GM19468 (cell line): ENCODE results near the gene SBF2.

Experiments
- ATAC-seq: cut with Tn5 transposase; IDR thresholded peaks from one replicate; pipeline ENCODE4 v1.9.1; 2021; ENCODE audit warnings: mild to moderate bottlenecking, moderate library complexity, moderate number of reproducible peaks; ENCODE audit not compliant: unreplicated experiment; ENCODE audit errors: extremely low read depth

SBF2 gene

DNA sequence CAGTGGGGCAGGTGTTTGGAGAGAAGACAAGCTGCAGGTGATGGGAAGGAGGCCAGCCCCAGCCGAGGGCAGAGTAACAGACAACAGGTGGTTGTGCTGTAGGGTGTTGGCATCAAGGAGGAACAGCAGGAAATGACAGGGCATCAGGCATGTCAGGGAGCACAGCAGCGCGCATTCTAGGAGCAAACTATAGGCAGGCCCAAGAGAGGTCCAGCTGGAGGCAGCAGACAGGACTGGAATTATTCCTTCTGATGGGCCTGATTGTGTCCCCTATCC is 24.4 kb upstream of the SBF2 start:
- ATAC-seq, result no peak

DNA sequence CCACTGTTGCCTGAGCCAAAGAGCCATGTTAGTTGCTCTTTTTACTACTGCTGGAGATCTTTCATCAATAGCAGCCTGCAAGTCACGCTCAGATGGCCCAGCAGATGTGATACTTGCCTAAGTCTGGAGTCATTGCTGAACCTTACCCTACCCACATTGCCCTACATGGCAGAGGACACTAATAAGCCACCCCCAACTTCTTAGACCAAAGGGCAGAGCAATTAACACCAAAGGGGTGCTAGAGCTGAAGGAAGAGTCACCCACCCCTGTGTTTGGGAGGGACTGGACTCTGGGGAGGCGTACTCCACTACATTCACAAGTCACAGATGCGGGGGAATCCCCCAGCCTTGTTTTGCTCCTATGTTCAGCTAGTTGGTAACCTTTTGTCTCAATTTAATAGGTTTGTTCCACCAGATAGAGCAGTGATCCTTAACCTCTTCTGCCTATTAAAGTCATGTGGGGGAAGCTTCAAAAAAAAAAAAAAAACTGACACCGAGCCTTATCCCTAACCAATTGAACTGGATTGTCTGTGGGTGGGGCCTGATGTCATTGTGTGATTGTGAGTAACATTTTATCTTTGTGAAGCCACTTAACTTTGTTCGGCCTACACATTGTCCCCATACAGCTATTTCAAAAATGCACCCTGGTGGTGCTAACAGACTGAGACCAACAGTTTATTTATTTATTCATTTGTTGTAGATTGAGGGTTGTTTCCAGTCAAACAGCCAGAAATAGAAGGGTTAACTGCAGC is 23.9 kb upstream of the SBF2 start:
- no peak for ATAC-seq

DNA sequence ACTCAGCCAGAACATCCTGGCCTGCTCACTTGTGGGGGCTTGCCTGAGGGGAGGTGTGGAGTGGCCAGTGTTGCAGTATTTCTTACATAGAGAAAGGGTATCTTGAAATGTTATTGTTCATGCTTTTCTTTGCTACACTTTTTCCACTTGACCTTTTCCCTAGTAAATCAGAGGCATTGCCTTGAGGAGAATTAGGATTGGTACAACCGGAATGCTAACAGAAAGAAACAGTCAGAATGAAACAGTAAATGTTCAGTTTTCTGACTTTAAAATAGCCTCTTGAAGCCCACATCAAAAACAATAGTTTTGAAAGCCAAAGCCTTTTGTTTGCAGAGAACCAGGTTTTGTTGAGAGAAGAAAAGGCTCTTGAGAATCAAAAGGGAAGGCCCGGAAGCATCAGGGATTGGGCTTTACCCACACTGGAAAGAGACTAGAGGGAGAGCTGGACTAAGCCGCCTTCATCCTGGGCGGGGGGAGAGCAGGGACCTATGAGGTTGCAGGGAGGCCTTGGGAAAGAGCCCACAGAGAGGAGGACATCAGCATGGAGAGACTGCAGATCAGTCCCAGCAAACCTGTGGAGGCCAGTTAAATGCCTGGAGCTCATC is 23.2 kb upstream of the SBF2 start:
- no peak for ATAC-seq

DNA sequence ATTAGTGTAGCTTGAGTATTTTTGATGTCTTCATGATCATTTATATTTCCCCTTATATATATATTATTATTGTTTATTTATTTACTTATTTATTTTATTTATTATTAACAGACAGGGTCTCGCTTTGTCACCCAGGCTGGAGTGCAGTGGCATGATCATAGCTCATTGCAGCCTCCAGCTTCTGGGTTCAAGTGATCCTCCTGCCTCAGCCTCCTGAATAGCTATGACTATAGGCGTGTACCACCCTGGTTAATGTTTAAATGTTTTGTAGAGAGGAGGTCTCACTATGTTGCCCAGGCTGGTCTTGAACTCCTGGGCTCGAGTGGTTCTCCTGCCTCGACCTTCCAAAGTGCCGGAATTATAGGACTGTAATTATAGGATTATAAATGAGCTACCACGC is 21.1 kb upstream of the SBF2 start:
- ATAC-seq, result no peak

DNA sequence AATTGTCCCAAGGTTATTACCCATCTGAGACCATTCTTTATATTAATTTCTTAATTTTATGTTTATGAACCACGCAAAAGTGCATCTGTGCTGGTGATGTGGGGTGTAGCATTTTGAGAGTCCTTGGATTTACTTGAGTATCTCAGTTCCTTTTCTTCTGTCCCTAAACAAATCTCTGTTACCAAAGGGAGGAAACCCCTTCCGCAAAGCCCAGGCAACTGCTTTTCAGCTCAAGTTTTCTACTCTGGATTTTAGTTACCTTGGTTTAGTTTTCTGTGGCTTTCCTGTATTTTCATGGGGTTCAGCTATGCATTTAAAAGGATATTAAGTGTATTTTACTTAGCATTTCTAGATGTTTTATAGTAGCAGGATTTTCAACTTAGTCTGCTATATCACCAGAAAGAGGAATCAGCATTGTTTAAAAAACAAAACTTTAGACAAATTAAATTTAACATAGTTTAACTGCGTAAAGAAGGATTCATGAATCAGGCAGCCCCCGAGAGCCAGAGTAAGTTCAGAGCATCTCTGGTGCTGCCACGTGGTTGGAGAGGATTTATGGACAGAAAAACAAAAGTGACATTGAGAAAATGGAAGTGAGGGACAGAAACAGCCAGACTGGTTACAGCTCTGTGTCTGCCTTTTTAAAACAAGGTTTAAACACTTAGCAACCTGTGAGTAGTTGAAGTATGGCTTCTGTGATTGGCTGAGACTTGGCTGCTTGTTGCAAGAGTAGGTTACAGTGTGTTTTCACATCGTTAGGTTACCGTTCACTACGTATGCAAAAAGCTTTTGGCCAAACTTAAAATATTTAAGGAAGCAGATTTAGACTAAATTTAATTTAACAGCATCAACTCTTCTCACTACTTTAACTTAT is 20.4 kb upstream of the SBF2 start:
- peak; percentile 41 for ATAC-seq

DNA sequence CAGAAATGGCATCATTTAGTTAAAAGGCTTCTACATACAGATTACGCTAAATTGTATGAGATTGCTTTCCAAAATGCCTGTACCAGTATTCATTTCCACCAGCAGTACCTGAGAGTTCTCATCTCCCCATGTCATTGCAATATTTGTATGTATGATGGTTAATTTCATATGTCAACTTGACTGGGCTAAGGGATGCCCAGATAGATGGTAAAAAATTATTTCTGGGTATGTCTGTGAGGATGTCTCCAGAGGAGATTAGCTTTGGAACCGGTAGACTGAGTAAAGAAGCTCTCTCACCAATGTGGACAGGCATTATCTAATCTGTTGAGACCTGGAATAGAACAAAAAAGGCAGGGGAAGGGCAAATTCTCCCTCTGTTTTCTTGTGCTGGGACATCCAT is 17.8 kb upstream of the SBF2 start:
- ATAC-seq, result no peak

DNA sequence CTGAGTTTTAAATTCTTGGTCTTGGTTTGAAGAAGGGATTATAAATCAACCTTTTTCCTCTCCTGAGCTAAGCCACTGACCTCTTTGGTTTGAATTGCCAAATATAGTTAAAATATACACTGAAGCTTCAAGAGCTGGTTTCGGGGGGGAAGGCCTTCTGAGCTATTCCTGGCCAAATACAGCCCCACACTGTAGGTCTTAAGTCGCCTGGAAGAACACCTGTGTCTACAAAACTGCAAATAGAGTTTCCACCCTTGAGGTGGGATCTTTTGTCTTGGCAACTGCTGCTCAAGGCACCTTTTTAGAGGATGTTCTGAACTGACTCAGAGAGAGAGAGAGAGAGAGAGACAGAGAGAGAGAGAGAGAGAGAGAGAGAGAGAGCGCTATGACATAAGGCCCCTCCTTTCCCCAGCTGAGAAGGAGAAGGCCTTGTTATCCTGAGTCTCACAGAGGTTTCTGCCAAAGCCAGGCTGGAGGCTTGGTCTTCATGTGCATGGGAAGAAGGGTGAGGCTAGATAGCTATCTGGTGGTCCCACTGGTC is 16.4 kb upstream of the SBF2 start:
- ATAC-seq, result no peak

DNA sequence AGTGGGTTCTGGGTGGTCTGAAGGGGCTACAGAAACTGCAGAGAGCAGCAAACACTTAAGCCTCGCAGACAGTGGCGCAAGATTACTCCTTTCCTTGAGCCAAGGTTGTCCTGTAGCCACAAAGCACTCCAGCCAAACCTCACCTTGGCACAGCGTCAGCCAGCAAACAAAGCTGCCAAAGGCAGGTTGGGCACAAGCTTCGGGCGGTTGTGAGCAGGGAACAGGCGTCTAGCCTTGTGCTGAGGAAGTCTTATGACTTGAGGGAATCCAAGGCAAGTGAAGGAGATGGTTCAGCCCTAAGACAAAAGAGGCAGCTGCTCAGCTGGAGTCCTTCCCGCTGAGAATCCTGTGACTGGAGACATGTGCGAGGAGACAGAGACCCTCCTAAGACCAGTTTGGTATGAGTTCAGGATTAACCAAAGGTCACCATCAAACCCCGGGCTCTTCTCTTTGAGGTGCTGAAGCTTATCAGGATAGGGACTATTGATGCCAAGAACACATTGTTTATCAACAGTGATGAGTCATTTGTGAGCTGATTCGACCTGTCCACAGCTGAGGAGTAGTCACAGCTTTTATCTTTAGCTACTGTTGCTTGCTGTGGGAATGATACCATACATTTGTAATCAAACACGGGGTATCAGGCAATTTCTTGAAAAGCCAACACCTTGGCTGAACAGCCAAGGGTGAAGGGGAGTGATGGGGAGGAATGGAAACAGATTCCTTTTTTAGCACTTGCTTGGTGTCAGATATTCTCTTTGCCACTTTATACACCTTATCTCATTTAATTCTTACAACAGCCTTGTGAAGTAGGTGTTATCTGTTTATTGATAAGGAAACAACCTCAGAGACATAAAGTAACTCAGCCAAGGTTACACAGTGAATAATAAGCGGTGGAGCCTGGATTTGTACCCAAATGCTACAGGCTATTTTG is 15.4 kb upstream of the SBF2 start:
- ATAC-seq, result no peak

DNA sequence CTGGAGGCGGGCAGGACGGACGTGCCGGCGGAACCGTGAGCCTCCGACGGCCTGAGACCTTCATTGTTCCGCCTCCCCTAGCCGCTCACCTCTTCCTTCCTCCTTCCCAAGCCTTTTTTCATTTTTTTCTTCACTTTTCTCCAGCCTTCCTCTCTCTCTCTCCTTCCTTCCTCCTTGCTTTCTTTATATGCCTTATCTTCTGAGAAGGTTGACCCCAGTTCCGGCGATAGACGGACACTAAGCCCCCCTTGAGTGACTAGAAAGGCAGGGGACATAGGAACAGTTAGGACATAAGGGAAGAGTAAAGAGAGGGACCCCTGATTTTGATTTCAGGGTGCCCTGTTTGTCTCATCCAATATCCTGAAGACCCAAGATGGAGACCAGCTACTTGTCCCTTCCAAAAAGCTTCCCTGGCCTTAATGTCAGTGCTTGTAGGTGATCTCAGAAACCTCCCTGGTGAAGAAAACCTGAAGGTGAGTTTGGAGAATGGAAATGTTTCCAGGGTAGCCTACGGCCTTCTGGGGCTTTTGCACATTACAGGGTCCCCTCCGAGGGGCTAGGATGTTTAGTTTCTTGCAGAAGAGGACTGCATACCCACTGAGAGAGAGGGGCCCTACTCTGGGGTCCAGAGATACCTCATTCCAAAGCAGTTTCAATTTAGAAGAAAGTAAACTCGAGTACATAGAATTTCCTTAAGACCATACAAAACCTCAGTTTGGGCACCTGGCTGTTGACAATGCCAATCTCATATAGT is 14.4 kb upstream of the SBF2 start:
- ATAC-seq, result peak; percentile 36

DNA sequence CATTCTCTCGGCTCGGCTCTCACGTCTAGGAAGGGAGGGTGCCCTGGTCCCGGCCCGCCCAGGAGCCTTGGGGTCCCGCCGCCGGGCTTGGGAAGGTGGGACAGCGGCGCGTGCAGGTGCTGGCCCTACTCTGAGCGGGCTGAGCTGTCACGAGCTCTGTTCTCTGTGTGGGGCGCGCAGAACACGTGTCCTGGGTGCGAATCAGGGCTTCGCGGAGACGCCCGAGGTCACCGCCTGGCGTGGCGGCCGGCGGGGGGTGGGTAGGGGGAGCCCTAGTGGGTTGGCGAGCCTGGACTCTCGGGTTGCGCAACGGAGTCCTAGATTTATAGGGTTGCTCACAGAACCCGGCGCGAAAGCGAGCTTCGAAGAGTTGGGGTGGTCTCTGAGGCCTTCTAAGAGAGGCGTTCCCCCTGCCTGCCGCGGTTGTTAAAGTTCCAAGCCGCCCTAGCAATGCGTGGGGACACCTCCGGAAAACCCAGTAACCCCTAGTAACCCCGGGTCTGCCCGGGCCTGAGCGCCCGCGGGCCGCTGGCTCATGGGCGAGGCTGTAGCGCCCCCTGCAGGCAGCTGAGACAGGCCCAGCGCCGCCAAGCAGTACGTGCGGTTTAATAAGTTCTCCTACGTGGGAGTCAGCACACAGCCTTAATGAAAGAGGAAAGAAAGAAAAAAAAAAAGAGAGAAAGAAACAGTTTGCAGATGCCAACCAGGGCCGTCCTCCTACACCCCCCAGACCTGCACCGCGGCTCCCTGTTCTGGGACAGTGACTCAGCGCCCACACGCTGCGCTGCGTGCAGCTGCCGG is 13.6 kb upstream of the SBF2 start:
- peak; percentile 29 for ATAC-seq

DNA sequence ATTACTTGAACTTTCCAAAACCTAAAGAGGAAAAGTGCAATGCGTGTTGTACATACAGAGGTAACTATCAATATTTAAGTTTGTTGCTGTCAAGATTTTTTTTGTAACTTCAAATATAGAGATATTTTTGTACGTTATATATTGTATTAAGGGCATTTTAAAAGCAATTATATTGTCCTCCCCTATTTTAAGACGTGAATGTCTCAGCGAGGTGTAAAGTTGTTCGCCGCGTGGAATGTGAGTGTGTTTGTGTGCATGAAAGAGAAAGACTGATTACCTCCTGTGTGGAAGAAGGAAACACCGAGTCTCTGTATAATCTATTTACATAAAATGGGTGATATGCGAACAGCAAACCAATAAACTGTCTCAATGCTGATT is 13.0 kb upstream of the SBF2 start:
- ATAC-seq, result no peak

DNA sequence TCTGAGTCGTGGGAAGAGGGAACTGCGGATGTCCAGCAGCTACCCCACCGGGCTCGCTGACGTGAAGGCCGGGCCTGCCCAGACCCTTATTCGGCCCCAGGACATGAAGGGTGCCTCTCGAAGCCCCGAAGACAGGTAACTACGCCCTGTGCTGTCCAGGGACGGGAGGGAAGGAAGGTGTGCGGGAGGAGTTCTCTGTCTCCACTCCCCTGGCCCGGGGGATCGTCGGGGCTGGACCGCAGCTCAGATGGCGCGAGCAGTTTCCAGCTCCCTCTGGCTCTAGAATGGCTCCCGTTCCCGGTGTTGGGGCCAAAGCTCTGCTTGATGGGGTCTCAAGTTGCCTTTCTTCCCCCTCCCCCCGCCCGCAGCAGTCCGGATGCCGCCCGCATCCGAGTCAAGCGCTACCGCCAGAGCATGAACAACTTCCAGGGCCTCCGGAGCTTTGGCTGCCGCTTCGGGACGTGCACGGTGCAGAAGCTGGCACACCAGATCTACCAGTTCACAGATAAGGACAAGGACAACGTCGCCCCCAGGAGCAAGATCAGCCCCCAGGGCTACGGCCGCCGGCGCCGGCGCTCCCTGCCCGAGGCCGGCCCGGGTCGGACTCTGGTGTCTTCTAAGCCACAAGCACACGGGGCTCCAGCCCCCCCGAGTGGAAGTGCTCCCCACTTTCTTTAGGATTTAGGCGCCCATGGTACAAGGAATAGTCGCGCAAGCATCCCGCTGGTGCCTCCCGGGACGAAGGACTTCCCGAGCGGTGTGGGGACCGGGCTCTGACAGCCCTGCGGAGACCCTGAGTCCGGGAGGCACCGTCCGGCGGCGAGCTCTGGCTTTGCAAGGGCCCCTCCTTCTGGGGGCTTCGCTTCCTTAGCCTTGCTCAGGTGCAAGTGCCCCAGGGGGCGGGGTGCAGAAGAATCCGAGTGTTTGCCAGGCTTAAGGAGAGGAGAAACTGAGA is 12.2 kb upstream of the SBF2 start:
- no peak for ATAC-seq

DNA sequence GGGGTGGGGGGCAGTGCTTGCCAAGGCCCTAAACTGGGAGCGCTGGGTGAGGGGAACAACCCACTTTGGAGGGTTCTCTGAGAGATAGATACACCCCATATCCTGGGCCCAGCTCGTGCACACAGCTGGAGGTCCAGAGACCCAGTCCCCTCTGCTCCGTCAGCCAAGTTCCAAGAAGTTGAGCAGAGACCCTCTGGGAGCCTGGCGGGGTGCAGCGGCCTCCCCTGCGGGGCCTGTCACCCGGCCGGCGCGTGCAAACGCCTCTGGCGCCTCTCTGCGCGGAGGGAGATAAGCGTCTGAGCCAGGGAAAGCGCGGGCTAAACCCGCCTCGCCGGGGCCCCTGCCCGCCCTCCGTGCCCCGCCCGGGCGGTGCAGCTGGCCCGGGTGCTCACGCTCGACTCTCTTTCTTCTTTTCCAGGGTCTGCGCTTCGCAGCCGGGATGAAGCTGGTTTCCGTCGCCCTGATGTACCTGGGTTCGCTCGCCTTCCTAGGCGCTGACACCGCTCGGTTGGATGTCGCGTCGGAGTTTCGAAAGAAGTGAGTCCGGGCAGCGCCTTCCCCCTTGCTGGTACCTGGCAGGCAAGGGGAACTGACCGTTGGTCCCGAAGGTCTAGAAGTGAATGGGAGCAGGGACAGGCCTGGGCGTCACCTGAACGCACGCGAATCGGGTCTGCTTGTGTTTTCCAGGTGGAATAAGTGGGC is 11.4 kb upstream of the SBF2 start:
- ATAC-seq, result no peak

DNA sequence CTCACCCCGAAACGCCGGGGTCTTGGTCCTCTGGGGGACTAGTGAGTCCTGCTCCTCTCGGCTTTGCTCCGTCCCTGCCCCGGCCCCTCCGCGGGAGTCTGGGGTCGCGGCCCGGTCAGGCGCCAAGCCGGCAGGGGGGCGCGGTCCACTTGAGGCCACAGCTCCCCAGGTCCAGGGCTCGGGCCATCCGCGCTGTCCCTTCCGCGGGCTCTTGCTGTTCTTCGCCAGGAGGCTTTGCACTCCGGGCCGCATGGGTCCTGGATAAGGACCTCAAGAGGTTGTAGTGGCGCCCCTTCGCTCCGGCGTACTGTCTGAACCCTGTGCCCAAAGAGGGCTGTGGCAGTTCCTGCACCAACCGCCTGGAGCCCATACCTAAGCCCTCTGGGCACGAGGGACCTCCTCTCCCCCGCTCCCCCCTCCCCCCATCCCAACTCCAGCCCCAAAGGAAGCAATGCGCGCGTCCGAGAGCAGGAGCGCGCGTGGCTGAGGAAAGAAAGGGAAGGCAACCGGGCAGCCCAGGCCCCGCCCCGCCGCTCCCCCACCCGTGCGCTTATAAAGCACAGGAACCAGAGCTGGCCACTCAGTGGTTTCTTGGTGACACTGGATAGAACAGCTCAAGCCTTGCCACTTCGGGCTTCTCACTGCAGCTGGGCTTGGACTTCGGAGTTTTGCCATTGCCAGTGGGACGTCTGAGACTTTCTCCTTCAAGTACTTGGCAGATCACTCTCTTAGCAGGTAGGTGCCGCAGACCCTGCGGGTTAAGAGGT is 10.7 kb upstream of the SBF2 start, which contains the start of gene ADM:
Gene ADM, plus strand, starts transcription at position 579 of the 767 bp plus-strand sequence. CDS start 628 bp downstream, outside the sequence.
- no peak for ATAC-seq

DNA sequence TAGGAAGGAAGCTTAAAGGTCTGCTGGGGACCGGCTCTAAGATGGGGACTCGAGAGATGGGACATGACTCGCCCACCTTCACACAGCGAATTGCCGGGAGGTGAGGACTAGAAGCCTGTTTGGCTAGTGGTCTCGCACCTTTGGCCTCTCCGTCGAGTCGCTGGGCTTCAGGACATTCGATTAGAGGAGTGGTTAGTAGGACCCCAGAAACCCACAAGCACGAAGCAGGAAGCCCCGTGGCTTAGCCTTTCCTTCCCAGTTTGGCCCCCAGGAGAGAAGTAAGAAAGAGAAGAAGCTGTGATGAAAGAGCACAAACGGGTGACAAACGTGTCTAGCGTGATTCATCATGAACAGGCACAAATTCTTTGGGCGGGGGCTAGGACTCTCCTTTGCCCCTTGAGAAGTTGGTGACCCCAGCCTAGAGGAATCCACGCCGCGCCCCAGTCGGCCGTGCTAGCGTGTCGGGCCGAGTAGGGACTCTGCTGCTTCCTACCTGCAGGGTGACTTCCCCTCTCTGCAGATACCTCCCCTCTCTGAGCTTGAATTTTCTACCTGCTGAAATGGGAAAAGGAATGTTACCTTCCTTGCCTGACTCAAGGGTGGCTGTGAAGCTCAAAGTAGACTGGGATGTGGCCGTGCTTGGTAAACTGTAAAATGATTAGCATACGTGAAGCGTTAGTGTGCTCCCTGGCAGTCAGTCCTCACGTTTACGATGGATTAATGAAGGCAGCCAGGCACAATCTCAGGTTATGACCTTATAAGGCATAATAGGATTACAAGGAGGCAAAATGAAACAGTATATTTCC is 9.7 kb upstream of the SBF2 start:
- ATAC-seq, result no peak
